Limb (tissue), 2 donors: ENCODE results near the gene JPH2.

Source experiments
- DNase-seq, 2 donors: peaks; one replicate each; pipeline ENCODE4 v3.0.0-alpha.2; 2016; ENCODE audit errors: extremely low spot score in 2 of 2

Gene JPH2

GRCh38 chr20:44104798-44105517 is 82.0 kb downstream of the JPH2 start:
- no peak for DNase-seq

- DNase-seq: no peak
These were observed 84.4 kb downstream of the JPH2 start for GRCh38 chr20:44102582-44102981.

- no peak for DNase-seq
These were observed 87.2 kb downstream of the JPH2 start for GRCh38 chr20:44099832-44100231.

GRCh38 chr20:44098657-44099056 is 88.3 kb downstream of the JPH2 start:
- no peak for DNase-seq

- DNase-seq: no peak
These were observed 88.7 kb downstream of the JPH2 start for GRCh38 chr20:44098256-44098630.

- no peak for DNase-seq
These were observed 89.3 kb downstream of the JPH2 start for GRCh38 chr20:44097521-44098255.

GRCh38 chr20:44095831-44096230 is 91.2 kb downstream of the JPH2 start:
- DNase-seq: no peak

GRCh38 chr20:44093249-44093582 is 93.8 kb downstream of the JPH2 start:
- no peak for DNase-seq

GRCh38 chr20:44092551-44093248 is 94.3 kb downstream of the JPH2 start:
- no peak for DNase-seq

- DNase-seq: no peak
These were observed 96.0 kb downstream of the JPH2 start for GRCh38 chr20:44091026-44091425.

GRCh38 chr20:44089987-44090674 is 96.9 kb downstream of the JPH2 start:
- DNase-seq: no peak

GRCh38 chr20:44087857-44088120 is 99.2 kb downstream of the JPH2 start:
- DNase-seq: no peak

GRCh38 chr20:44087051-44087856 is 99.7 kb downstream of the JPH2 start:
- DNase-seq: no peak

GRCh38 chr20:44085616-44086434 is 101.2 kb downstream of the JPH2 start:
- DNase-seq: no peak

GRCh38 chr20:44084891-44085290 is 102.1 kb downstream of the JPH2 start:
- no peak for DNase-seq

- DNase-seq: no peak
These were observed 102.5 kb downstream of the JPH2 start for GRCh38 chr20:44084439-44084838.

GRCh38 chr20:44083220-44083933 is 103.6 kb downstream of the JPH2 start:
- no peak for DNase-seq

GRCh38 chr20:44081888-44082287 is 105.1 kb downstream of the JPH2 start:
- DNase-seq: no peak

- no peak for DNase-seq
These were observed 105.5 kb downstream of the JPH2 start for GRCh38 chr20:44081476-44081875.
